ENCODE results near the gene CATSPER3. TPM values are rescaled to one million over a fixed set of nuclear protein-coding genes. Genes with fewer than 3 reads are reported as not detected.

Gene CATSPER3
- polyA plus RNA-seq, 2 of the 4 experiments (the other 2 are of a cell fraction), result 0.41 to 0.74 TPM

DNA sequence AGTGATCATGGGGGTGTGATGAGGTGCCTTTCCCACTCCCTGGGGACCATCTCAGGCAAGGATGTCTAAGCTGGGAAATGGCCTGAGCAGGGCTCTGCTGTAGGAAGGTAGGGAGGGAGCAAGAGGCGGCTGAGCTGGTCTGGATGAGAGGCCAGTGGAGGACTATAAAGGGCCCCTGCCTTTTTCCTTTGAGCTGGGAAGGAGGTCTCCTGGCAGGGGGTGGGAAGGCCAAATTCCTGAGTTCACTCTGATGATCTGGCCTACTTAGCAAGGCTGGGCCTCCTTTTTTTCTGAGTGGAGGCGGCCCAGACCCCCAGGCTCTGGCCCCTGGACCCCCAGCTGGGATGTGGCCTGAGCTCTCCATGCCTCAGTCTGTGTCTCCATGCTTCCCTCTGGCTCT is 80.6 kb downstream of the CATSPER3 start:
- POLR2A ChIA-PET, result no interaction called here
- 91% methylated on average over 2 of the region's 2 CpGs for whole genome bisulfite sequencing (ENCODE audit: missing lambda C conversion rate)
- Histone ChIP-seq H3K4me3 (no peak overlapping the region), H3K4me1 (no peaks in the 10 kb centered on the region), H3K9me3 (no peaks in the 10 kb centered on the region), H3K4me2 (no peak overlapping the region), H3K27ac (no peak overlapping the region)
- FAIRE-seq (no peak), ATAC-seq (no peak), DNase-seq (ENCODE audit: low read depth in 1 of 2, low spot score in 1 of 2) (no peak)
- CTCF ChIA-PET, result interaction anchor here (1.0 to 2.8 kb wide), 2 partner anchors 9 to 13 kb away, joined by 3 to 12 read pairs; no protein-coding TSS in a partner anchor
- TF ChIP-seq, protein P1, sequence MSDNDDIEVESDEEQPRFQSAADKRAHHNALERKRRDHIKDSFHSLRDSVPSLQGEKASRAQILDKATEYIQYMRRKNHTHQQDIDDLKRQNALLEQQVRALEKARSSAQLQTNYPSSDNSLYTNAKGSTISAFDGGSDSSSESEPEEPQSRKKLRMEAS (IDR thresholded peaks at IDR 0.05), result no peak
- TF ChIP-seq, protein P2, sequence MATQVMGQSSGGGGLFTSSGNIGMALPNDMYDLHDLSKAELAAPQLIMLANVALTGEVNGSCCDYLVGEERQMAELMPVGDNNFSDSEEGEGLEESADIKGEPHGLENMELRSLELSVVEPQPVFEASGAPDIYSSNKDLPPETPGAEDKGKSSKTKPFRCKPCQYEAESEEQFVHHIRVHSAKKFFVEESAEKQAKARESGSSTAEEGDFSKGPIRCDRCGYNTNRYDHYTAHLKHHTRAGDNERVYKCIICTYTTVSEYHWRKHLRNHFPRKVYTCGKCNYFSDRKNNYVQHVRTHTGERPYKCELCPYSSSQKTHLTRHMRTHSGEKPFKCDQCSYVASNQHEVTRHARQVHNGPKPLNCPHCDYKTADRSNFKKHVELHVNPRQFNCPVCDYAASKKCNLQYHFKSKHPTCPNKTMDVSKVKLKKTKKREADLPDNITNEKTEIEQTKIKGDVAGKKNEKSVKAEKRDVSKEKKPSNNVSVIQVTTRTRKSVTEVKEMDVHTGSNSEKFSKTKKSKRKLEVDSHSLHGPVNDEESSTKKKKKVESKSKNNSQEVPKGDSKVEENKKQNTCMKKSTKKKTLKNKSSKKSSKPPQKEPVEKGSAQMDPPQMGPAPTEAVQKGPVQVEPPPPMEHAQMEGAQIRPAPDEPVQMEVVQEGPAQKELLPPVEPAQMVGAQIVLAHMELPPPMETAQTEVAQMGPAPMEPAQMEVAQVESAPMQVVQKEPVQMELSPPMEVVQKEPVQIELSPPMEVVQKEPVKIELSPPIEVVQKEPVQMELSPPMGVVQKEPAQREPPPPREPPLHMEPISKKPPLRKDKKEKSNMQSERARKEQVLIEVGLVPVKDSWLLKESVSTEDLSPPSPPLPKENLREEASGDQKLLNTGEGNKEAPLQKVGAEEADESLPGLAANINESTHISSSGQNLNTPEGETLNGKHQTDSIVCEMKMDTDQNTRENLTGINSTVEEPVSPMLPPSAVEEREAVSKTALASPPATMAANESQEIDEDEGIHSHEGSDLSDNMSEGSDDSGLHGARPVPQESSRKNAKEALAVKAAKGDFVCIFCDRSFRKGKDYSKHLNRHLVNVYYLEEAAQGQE (IDR thresholded peaks at IDR 0.05), result no peak
- TF ChIP-seq JUN (IDR thresholded peaks at IDR 0.05) (no peak), RNF2 (IDR thresholded peaks at IDR 0.05; ENCODE audit: borderline replicate concordance, low read depth) (no peak), CEBPB (IDR thresholded peaks at IDR 0.05) (no peak), SMC3 (IDR thresholded peaks at IDR 0.05) (no peak), FOSB (CRISPR knock-in tag; IDR thresholded peaks at IDR 0.05) (no peak), MYC (IDR thresholded peaks at IDR 0.05; ENCODE audit: borderline replicate concordance, low read length) (no peak), POLR2A (IDR thresholded peaks at IDR 0.05; ENCODE audit: low read length) (no peak), HOXB5 (CRISPR knock-in tag; IDR thresholded peaks at IDR 0.05) (no peak), ZSCAN20 (CRISPR knock-in tag; IDR thresholded peaks at IDR 0.05) (no peak), RCOR1 (IDR thresholded peaks at IDR 0.05; ENCODE audit: low read depth, low read length) (no peak), RAD21 (conservative IDR thresholded peaks at IDR 0.05 in 1 of 2, IDR thresholded peaks at IDR 0.05 in 1 of 2) (no peak), ZNF302 (CRISPR knock-in tag; IDR thresholded peaks at IDR 0.05) (no peak), MAZ (IDR thresholded peaks at IDR 0.05; ENCODE audit: borderline replicate concordance, low read depth, low read length) (no peak)

DNA sequence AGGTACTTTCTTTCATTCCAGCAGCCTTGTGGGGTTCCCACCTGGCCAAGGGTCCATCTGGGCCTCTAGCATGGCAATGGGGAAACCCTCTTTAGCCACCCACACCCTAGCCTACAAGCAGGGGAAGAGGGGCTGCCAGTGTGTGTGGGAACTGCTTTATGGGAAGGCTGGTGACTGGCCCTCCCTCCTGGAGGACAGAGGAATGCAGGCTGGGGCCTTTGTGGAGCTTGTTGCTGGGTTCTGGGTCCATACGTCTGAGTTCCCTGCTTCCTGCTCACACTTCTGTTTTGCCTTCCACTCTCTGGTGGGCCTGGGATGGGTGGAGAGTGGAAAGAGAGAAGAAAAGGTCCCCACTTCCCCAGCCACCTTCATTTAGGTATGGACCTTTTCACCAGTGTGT is 81.2 kb downstream of the CATSPER3 start:
- Histone ChIP-seq H3K4me2 (no peak overlapping the region), H3K27ac (no peak overlapping the region), H3K9me3 (no peaks in the 10 kb centered on the region), H3K4me1 (no peaks in the 10 kb centered on the region), H3K4me3 (no peak overlapping the region)
- ChIA-PET POLR2A (no interaction called here), CTCF (interaction anchor here (1.0 to 2.8 kb wide), 3 partner anchors 9 to 12 kb away, joined by 3 to 12 read pairs (median 4); no protein-coding TSS in a partner anchor)
- WGBS (ENCODE audit: missing lambda C conversion rate), result 43% methylated on average over 1 of the region's 1 CpG
- DNase-seq (ENCODE audit: low read depth in 1 of 2, low spot score in 1 of 2), result no peak
- ATAC-seq, result no peak
- no peak for FAIRE-seq
- no peak for TF ChIP-seq ZC3H11A (IDR thresholded peaks at IDR 0.05)
- no peak for TF ChIP-seq RNF2 (IDR thresholded peaks at IDR 0.05; ENCODE audit: borderline replicate concordance, low read depth)
- no peak for TF ChIP-seq POLR2A (IDR thresholded peaks at IDR 0.05; ENCODE audit: low read length)
- TF ChIP-seq NPAS2 (CRISPR knock-in tag; IDR thresholded peaks at IDR 0.05; ENCODE audit: borderline replicate concordance), result no peak
- no peak for TF ChIP-seq EHF (CRISPR knock-in tag; IDR thresholded peaks at IDR 0.05)
- no peak for TF ChIP-seq ZNF302 (CRISPR knock-in tag; IDR thresholded peaks at IDR 0.05)
- TF ChIP-seq CBX8 (IDR thresholded peaks at IDR 0.05), result no peak
- no peak for TF ChIP-seq RFX5 (IDR thresholded peaks at IDR 0.05)
- TF ChIP-seq, protein P3, sequence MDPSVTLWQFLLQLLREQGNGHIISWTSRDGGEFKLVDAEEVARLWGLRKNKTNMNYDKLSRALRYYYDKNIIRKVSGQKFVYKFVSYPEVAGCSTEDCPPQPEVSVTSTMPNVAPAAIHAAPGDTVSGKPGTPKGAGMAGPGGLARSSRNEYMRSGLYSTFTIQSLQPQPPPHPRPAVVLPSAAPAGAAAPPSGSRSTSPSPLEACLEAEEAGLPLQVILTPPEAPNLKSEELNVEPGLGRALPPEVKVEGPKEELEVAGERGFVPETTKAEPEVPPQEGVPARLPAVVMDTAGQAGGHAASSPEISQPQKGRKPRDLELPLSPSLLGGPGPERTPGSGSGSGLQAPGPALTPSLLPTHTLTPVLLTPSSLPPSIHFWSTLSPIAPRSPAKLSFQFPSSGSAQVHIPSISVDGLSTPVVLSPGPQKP (IDR thresholded peaks at IDR 0.05; ENCODE audit: low read depth, low read length), result no peak
- TF ChIP-seq ZFP36 (IDR thresholded peaks at IDR 0.05; ENCODE audit: borderline replicate concordance, partially characterized antibody), result no peak
- no peak for TF ChIP-seq ZSCAN20 (CRISPR knock-in tag; IDR thresholded peaks at IDR 0.05)
- TF ChIP-seq RAD21 (conservative IDR thresholded peaks at IDR 0.05 in 1 of 2, IDR thresholded peaks at IDR 0.05 in 1 of 2), result no peak
- TF ChIP-seq EP300 (IDR thresholded peaks at IDR 0.05), result no peak
- TF ChIP-seq, protein P4, sequence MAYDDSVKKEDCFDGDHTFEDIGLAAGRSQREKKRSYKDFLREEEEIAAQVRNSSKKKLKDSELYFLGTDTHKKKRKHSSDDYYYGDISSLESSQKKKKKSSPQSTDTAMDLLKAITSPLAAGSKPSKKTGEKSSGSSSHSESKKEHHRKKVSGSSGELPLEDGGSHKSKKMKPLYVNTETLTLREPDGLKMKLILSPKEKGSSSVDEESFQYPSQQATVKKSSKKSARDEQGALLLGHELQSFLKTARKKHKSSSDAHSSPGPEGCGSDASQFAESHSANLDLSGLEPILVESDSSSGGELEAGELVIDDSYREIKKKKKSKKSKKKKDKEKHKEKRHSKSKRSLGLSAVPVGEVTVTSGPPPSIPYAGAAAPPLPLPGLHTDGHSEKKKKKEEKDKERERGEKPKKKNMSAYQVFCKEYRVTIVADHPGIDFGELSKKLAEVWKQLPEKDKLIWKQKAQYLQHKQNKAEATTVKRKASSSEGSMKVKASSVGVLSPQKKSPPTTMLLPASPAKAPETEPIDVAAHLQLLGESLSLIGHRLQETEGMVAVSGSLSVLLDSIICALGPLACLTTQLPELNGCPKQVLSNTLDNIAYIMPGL (CRISPR knock-in tag; IDR thresholded peaks at IDR 0.05; ENCODE audit: borderline replicate concordance), result no peak
- no peak for TF ChIP-seq JUN (IDR thresholded peaks at IDR 0.05)
- TF ChIP-seq, protein P1 (IDR thresholded peaks at IDR 0.05), result no peak
- TF ChIP-seq GATA3 (IDR thresholded peaks at IDR 0.05; ENCODE audit: borderline replicate concordance), result no peak
- TF ChIP-seq HOXB13 (CRISPR knock-in tag; IDR thresholded peaks at IDR 0.05; ENCODE audit: low read depth), result no peak
- no peak for TF ChIP-seq MAZ (IDR thresholded peaks at IDR 0.05; ENCODE audit: borderline replicate concordance, low read depth, low read length)
